GM12878 (cell line): Measurements from ENCODE around the gene NOL4L.

ENCODE experiments used
- ATF2 ChIP-seq: IDR thresholded peaks from 2 replicates; pipeline ENCODE4 v1.6.1; 2012; ENCODE audit warnings: low read length, inconsistent platforms
- BCLAF1 ChIP-seq: fragments of 450-650 bp; IDR thresholded peaks from 2 replicates; pipeline ENCODE4 v1.6.1; 2017; ENCODE audit warnings: antibody characterized with exemption, mild to moderate bottlenecking, moderate library complexity
- CHD4 ChIP-seq: fragments of 200-600 bp; sonication (generic); IDR thresholded peaks from 2 replicates; pipeline ENCODE4 v1.6.1; 2016; ENCODE audit warnings: mild to moderate bottlenecking
- CTCF ChIP-seq, 3 experiments: IDR thresholded peaks in 2 of 3; conservative IDR thresholded peaks in 1 of 3; 2 replicates each; pipeline ENCODE4 v1.5.1; 2011; ENCODE audit warnings: low read depth in 3 of 3, low read length in 3 of 3, mild to moderate bottlenecking in 3 of 3, control low read depth in 2 of 3, moderate library complexity in 2 of 3, inconsistent platforms in 1 of 3, mixed read lengths in 1 of 3; ENCODE audit not compliant: control insufficient read depth in 2 of 3, insufficient read depth in 1 of 3; ENCODE audit errors: extremely low read depth in 1 of 3
- GABPA ChIP-seq: IDR thresholded peaks from 2 replicates; pipeline ENCODE4 v1.6.1; 2014; ENCODE audit warnings: antibody characterized with exemption, low read depth, mild to moderate bottlenecking, inconsistent platforms
- HDAC2 ChIP-seq: fragments of 200-600 bp; sonication (generic); IDR thresholded peaks from 2 replicates; pipeline ENCODE4 v1.6.1; 2017
- NFIC ChIP-seq: IDR thresholded peaks from 2 replicates; pipeline ENCODE4 v1.6.1; 2012; ENCODE audit warnings: low read depth, mild to moderate bottlenecking, inconsistent platforms, low read length, moderate library complexity
- POLR2A ChIP-seq: IDR thresholded peaks from 2 replicates; pipeline ENCODE4 v1.6.1; 2011; ENCODE audit warnings: low read depth, mild to moderate bottlenecking, low read length
- RBBP5 ChIP-seq: fragments of 200-600 bp; sonication (generic); conservative IDR thresholded peaks from 2 replicates; pipeline ENCODE4 v1.6.1; 2016
- SIN3A ChIP-seq: IDR thresholded peaks from 2 replicates; pipeline ENCODE4 v1.6.1; 2012; ENCODE audit warnings: low read depth, low read length, improper control_type of control experiment
- SPI1 ChIP-seq: IDR thresholded peaks from 2 replicates; pipeline ENCODE4 v1.6.1; 2011; ENCODE audit warnings: low read depth, mild to moderate bottlenecking, low read length, moderate library complexity, borderline replicate concordance; ENCODE audit not compliant: insufficient read depth
- TAF1 ChIP-seq: IDR thresholded peaks from 2 replicates; pipeline ENCODE4 v1.6.1; 2011; ENCODE audit warnings: mild to moderate bottlenecking, low read depth, low read length, borderline replicate concordance
- ZNF217 ChIP-seq: fragments of 450-650 bp; IDR thresholded peaks from 2 replicates; pipeline ENCODE4 v1.6.1; 2017; ENCODE audit warnings: antibody characterized with exemption, mild to moderate bottlenecking
- ZNF274 ChIP-seq: IDR thresholded peaks from one replicate; pipeline ENCODE4 v1.8.0; 2011; ENCODE audit not compliant: insufficient read length, insufficient read depth

- TF ChIP-seq GABPA, result no peak
- no peak for TF ChIP-seq HDAC2
- TF ChIP-seq POLR2A, result no peak
- no peak for TF ChIP-seq CTCF (IDR thresholded peaks at IDR 0.05 in 2 of 3, conservative IDR thresholded peaks at IDR 0.05 in 1 of 3; ENCODE audit: control insufficient read depth in 2 of 3, extremely low read depth in 1 of 3, insufficient read depth in 1 of 3, low read depth in 3 of 3, low read length in 3 of 3)
- no peak for TF ChIP-seq RBBP5
- TF ChIP-seq SIN3A, result no peak
- TF ChIP-seq ZNF274, result no peak
- no peak for TF ChIP-seq CHD4
- TF ChIP-seq SPI1, result no peak
- TF ChIP-seq NFIC, result no peak
- no peak for TF ChIP-seq TAF1
- TF ChIP-seq ATF2, result no peak
- TF ChIP-seq BCLAF1, result no peak
- TF ChIP-seq ZNF217, result no peak
Observed at GRCh38 chr20:32433311-32434021, 151.7 kb downstream of the NOL4L start.
